Measurements from ENCODE around the gene ZNF165.
"Not testable (repeated sequence)": the region's sequence is repeated elsewhere in the genome, so short reads cannot be mapped to it uniquely, and the experiment has no call there.

The ZNF165 gene

DNA sequence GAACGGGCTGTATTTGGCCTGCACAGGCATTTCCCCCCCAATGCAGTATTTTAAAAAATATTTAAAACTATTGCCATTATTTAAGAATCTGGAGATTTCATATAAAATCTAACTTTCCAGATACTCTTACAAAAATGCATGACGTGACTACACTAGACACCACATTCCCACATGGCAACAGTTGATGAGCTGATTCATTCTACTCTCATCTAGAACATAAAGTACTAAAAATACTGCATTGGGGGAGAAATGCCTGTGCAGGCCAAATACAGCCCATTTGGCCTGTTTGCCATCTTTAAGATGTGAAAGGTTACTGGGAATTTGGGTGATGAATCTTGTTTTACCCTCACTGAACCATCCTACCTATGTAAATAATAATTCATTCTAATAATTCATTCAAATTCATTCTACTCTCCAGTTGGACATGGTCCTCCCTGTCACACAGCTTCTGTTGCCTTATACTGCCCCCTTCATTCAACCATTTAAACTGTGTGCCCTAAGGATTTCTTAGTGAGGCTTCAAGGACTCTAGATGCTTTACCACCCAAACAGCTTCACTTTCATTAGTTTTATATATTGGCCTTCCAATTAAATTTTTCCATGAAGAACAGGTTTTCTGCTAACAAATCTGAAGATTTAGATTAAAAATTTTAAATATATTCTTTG lies 37.1 kb downstream of the ZNF165 start:
- H3K4me3 ChIP-seq: no peak overlapping the region
- no peak overlapping the region for H3K27ac ChIP-seq

DNA sequence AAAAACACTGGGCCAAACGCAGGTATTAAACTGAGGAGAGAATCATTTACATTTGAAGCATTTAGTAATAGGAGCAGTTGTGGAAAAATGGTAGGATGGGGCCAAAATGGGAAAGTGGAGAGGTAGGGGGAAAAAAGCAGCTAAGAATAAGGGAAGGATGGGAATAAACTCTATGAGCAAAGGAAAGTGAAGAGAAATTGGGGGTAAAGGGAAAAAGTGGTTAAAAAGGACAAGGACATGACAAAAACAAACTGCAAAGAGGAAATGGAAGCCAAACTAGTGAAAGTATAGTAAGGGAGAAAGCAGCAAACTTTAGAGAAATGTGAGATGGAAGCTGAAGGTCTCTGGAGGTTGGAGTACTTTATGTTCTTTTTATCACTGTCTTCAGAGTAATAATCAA lies 37.8 kb downstream of the ZNF165 start:
- no peak overlapping the region for H3K27ac ChIP-seq
- H3K4me3 ChIP-seq: no peak overlapping the region

GRCh38 chr6:28121876-28122275 lies 41.5 kb downstream of the ZNF165 start:
- no peak overlapping the region for H3K4me3 ChIP-seq
- H3K27ac ChIP-seq: no peak overlapping the region

GRCh38 chr6:28122283-28122682 lies 41.9 kb downstream of the ZNF165 start:
- H3K27ac ChIP-seq, H3K4me3 ChIP-seq: not testable (repeated sequence)

GRCh38 chr6:28124350-28124970 lies 44.1 kb downstream of the ZNF165 start, which contains the start of gene ZSCAN16:
Gene ZSCAN16, plus strand, starts transcription at chr6:28124609. Its CDS starts 835 bp downstream, at chr6:28125444.
- H3K4me3 ChIP-seq: peak within 1 kb of the TSS; percentile 45 to 75 (median 63)

DNA sequence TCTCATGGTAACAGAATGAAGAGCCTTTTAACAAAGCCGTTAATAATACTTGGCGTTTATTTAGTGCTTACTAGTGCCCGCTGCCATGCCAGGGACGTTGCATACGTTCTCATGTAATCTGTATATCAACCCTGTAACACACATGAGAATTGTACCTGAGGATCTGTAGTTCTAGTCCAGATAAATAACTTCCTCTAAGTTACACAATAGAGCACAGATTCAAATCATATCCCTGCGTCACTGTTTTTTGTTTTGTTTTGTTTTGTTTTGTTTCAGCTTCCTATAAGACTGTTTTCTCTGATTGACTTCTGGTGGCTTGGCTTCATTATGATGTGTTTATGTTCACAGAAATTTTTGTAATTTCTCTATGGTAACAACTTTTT lies 44.6 kb downstream of the ZNF165 start:
- Histone ChIP-seq H3K27ac (peak overlapping the region in 16 of 21 experiments; percentile 49 to 86 (median 76)), H3K4me3 (peak overlapping the region; percentile 45 to 75 (median 63))

More at GRCh38 chr6:28124350-28124970, 44.1 kb downstream of the ZNF165 start, which contains the start of gene ZSCAN16:
- H3K27ac ChIP-seq: peak within 1 kb of the TSS in 19 of 21 experiments; percentile 16 to 86 (median 73)

DNA sequence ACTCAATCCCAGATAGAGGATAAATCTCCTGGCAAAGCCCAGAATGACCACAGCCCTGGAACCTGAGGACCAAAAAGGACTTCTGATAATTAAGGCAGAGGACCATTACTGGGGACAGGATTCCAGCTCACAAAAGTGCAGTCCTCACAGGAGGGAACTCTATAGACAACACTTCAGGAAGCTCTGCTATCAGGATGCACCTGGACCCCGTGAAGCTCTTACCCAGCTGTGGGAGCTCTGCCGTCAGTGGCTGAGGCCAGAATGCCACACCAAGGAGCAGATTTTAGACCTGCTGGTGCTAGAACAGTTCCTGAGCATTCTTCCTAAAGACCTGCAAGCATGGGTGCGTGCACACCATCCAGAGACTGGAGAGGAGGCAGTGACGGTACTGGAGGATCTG lies 45.0 kb downstream of the ZNF165 start:
- no peak overlapping the region for H3K4me3 ChIP-seq
- H3K27ac ChIP-seq: peak overlapping the region in 2 of 21 experiments; percentile 76 to 81

DNA sequence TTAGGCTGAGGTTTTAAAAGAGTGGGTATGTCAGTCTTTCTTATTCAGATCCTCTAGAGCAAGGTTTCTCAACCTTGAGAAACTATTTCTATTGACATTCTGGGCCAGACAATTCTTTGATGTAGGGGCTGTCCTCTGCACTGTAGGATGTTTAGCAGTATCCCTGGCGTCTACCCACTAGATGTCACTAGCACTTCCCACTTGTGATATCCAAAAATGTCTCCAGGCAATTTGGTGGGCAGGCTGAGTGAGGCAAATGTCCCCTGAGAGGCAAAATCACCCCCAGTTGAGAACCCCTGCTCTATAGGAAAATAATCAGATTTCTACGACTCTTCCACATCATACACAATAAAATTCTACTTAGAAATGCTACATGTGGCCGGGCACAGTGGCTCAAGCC lies 53.6 kb downstream of the ZNF165 start:
- no peak overlapping the region for H3K4me3 ChIP-seq

GRCh38 chr6:28134716-28135115 lies 54.3 kb downstream of the ZNF165 start:
- Histone ChIP-seq H3K27ac (no peak overlapping the region), H3K4me3 (no peak overlapping the region)

More for the DNA sequence above, 53.6 kb downstream of the ZNF165 start:
- no peak overlapping the region for H3K27ac ChIP-seq

DNA sequence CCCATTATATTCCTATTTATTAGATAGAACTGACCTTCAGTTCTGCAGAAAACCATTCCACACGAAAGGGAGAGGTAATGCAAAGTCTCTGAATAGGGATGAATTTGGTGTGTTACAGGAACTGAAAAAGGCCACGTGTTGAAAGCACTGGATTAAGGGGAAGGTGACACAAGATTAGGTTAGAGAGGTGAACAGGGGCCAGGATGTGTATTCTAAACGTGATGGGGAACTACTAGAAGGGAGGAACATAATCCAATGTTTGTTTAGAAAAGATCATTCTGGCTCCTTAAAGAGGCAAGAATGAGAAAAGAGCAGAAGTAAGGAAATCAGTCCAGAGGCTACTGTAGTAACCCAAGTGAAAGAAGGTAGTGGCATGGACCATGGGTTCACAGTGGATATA lies 55.0 kb downstream of the ZNF165 start:
- Histone ChIP-seq H3K4me3 (no peak overlapping the region), H3K27ac (peak overlapping the region in 1 of 21 experiments; percentile 97)

- H3K4me3 ChIP-seq: peak overlapping the region; percentile 60 to 89 (median 84)
- peak overlapping the region; percentile 10 to 97 (median 91) for H3K27ac ChIP-seq
Observed at GRCh38 chr6:28136585-28137504, 56.5 kb downstream of the ZNF165 start.

- H3K27ac ChIP-seq: peak overlapping the region in 20 of 21 experiments; percentile 78 to 97 (median 92)
- peak overlapping the region; percentile 60 to 89 (median 84) for H3K4me3 ChIP-seq
Observed at GRCh38 chr6:28137505-28137981, 57.2 kb downstream of the ZNF165 start.
